GM12875 (cell line): ENCODE results near the gene HS3ST6.

Experiments
- H3K4me3 ChIP-seq: one replicate; pipeline ENCODE4 v1.5.1; 2011; ENCODE audit warnings: low read depth, low read length, control low read depth
- TF ChIP-seq, protein P1 (sequence below): IDR thresholded peaks from 2 replicates; pipeline ENCODE4 v1.5.1; 2011; ENCODE audit warnings: low read depth, mild to moderate bottlenecking, control low read depth, inconsistent platforms, low read length, moderate library complexity, borderline replicate concordance; ENCODE audit not compliant: insufficient read depth

The HS3ST6 gene

DNA sequence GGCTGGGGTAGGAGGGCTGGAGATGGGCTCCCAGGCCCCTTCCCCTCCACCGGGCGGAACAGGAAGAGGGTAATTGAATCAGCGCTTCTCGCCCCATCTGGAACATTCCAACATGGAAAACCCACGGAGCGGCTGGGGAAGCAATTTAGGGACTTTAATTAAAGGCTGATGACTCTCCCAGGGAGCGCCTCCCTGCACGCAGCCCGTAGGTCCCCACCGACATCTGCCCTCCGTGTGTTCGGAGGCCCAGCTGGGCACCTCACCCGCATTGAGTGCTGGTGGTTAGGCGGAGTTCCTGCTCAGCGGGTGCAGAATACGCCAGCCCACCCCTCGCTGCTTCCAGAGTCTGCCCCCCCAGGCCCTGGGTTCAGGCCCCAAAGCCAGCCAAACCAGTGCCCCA, 10.0 kb downstream of the HS3ST6 start:
- TF ChIP-seq, protein P1, sequence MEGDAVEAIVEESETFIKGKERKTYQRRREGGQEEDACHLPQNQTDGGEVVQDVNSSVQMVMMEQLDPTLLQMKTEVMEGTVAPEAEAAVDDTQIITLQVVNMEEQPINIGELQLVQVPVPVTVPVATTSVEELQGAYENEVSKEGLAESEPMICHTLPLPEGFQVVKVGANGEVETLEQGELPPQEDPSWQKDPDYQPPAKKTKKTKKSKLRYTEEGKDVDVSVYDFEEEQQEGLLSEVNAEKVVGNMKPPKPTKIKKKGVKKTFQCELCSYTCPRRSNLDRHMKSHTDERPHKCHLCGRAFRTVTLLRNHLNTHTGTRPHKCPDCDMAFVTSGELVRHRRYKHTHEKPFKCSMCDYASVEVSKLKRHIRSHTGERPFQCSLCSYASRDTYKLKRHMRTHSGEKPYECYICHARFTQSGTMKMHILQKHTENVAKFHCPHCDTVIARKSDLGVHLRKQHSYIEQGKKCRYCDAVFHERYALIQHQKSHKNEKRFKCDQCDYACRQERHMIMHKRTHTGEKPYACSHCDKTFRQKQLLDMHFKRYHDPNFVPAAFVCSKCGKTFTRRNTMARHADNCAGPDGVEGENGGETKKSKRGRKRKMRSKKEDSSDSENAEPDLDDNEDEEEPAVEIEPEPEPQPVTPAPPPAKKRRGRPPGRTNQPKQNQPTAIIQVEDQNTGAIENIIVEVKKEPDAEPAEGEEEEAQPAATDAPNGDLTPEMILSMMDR, result no peak
- no peak overlapping the region for H3K4me3 ChIP-seq

DNA sequence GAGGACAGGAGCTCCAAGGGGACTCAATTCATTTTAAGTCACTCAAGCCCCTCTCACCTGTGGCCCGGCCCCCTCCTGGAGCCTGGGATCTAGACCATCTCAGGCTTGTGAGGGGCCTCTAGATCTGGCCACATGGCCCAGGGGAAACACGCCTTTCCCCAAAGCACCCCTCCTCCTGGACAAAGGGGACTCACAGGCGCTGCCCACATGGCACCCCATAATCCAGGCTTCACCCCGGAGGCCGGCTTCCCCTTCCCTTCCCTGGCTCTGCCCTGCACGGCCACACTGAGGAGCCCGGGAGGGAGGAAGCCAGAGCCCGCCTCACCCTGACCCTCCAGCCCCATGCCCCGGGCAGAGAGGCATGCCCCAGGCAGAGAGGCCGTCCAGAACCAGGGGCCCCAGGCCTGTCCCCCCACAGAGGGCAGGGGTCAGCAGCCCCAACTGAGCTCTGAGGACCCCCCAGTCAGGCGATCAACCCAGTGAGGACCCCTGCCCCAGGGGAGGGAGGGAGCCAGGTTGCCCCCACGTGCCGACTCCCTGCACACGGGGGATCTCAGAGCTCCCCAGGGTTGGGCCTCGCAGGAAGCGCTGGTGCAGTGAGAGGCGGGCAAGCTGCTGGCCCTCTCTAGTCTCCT, 10.9 kb downstream of the HS3ST6 start:
- H3K4me3 ChIP-seq, result no peak overlapping the region
- TF ChIP-seq, protein P1, result no peak

DNA sequence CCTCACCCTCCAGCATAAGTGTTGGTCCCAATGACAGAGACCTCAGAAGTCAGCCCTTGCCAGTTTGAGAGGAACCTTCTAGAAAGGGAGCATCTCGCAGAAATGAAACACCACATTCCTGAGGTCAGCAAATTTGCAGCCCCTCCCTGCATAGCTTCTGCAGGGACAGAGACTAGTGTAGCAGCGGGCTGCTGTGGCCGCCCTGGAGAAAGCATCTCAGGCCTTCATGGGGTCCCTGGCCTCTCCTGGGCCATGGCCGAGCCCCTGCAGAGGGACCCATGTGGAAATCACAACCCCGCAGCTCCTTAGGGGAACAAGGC, 11.4 kb downstream of the HS3ST6 start:
- no peak overlapping the region for H3K4me3 ChIP-seq
- TF ChIP-seq, protein P1, result no peak

DNA sequence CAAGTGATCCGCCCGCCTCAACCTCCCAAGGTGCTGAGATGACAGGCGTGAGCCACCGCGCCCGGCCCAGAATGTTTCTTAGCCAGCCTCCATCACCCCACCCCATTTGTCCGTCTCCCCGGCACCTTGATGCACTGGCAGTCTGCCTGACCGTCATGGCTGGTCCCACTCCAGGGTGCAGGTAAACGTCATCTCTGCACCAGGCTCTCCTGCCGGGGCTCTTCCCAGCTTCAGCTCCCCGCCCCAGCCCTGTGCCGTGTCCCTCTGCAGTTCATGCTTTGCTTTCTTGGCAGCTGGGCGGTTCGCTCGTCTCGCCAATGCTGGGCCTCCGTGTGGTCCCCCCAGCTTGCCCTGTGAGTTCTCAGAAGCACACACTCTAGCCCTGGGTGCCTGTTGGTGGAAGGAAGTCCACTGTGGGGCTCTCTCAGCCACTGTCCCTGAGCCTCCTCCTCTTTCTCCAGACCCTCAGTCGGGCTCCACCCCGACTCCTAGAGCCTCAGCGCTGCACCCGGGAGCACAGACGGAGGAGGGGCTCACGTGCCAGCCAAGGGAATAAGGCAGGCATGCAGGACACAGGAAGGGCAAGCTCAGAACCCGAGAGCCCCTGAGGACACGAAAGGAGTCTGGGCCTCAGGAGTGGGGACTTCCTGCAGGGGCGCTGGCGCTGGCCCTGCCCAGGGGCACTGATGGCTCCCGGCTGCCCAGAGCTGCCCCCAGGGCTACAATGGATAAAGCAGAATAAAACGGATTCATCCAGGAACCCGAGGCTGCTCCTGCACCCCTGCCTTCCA, 12.0 kb downstream of the HS3ST6 start:
- TF ChIP-seq, protein P1, result no peak
- no peak overlapping the region for H3K4me3 ChIP-seq

DNA sequence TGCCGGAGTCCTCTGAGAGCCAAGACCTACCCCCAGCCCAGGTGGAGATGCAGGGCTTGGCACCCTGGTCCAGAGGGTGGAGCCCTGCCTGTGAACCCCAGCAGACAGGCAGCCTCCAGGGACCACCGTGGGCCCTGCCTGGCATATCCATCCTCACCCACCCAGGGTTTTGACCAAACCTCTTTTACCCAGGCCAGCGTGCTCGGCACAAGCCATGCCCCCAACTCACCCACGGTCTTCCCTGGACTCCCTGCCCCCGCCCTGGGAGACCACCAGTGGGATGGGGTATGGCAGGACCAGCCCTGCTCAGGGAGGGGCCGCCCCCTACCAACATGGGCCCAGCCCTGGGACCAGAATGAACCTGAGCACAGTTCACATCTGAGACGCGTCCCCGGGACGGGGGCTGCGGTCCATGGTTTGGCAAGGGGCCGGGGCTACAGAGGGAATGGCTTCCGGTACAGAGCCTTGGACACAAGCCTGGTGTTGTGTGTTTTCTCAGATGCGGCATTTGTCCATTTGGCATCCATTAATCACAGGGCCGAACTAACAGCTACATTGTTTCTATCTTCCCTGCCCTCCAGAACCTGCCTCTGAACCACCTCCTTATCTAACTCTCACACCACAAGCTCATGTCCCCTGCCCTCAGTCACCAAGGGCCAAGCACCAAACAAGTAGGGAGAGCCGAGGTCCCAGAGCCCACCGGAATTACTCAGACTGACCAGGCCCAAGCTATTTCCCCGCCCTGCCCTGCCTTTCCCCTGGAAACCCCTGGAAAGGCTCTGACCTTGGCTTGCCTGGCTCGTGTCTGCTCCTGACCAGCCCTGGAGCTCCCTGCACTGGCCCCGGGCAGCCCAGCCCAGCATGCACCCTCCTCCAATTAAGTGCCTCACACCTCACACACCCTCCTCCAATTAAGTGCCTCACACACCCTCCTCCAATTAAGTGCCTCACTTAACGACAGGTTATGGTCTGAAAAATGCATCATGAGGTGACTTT, 14.1 kb downstream of the HS3ST6 start:
- no peak overlapping the region for H3K4me3 ChIP-seq
- TF ChIP-seq, protein P1, result no peak

DNA sequence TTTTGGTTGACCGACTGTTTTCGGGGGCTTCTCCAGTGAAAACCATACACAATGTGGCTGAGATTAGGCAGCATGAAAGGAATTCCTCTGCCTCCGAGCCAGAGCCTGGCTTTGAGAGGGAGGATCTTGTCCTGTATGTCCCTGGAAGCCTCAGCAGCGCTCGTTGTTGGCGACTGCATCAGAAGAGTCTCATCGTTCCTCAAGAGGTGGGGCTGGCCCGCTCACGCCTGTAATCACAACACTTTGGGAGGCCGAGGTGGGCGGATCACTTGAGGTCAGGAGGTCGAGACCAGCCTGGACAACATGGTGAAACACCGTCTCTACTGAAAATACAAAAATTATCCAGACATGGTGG, 15.0 kb downstream of the HS3ST6 start:
- no peak overlapping the region for H3K4me3 ChIP-seq
- TF ChIP-seq, protein P1, result no peak
